Thoracic aorta (tissue), 2 donors: ENCODE data around the gene ADAT2. TPM values are rescaled to one million over a fixed set of nuclear protein-coding genes. Genes with fewer than 3 reads are reported as not detected.
"Not testable (repeated sequence)": the region's sequence is repeated elsewhere in the genome, so short reads cannot be mapped to it uniquely, and the experiment has no call there.

Source experiments
- ATAC-seq: fragments of 150-250 bp; one replicate; pipeline ENCODE4 v1.8.0; 2017; ENCODE audit warnings: low read depth; ENCODE audit not compliant: insufficient number of reproducible peaks, low FRiP score
- DNase-seq: peaks from one replicate; pipeline ENCODE4 v3.0.0-alpha.2; 2020; ENCODE audit warnings: low spot score
- H3K27ac ChIP-seq, 2 donors: fragments of 200-600 bp; sonication (generic); 1 replicate in 1 of 2; 2 replicates in 1 of 2; pipeline ENCODE4 v1.5.1; 2016; ENCODE audit warnings: mild to moderate bottlenecking in 2 of 2, moderate library complexity in 2 of 2
- H3K27me3 ChIP-seq: fragments of 200-600 bp; sonication (generic); replicated peaks from 2 replicates; pipeline ENCODE4 v1.6.0; 2016; ENCODE audit warnings: mild to moderate bottlenecking; ENCODE audit not compliant: insufficient read depth
- H3K36me3 ChIP-seq: fragments of 200-600 bp; sonication (generic); one replicate; pipeline ENCODE4 v1.5.1; 2016
- H3K4me1 ChIP-seq, 2 donors: fragments of 200-600 bp; sonication (generic); 1 replicate in 1 of 2; 2 replicates in 1 of 2; pipeline versions ENCODE4 v1.5.1 to v1.6.0; 2016; ENCODE audit warnings: low read depth in 2 of 2, mild to moderate bottlenecking in 1 of 2; ENCODE audit not compliant: control insufficient read depth in 1 of 2
- H3K4me3 ChIP-seq: fragments of 200-600 bp; sonication (generic); 2 replicates; pipeline ENCODE4 v1.5.1; 2016; ENCODE audit warnings: mild to moderate bottlenecking
- H3K9me3 ChIP-seq: fragments of 200-600 bp; sonication (generic); 2 replicates; pipeline ENCODE4 v1.5.1; 2016
- total RNA-seq, 2 donors: library from RNA; depleted of rRNA; stranded (reverse); fragments of >200 nt; gene quantifications; one replicate each; pipeline versions ENCODE4 v1.1.0 to v1.2.3, GENCODE V29; 2016
- TF ChIP-seq, protein P1 (sequence below): fragments of 200-600 bp; sonication (generic); IDR thresholded peaks from one replicate; pipeline ENCODE4 v1.5.1; 2019; ENCODE audit warnings: antibody characterized with exemption

Gene ADAT2
- total RNA-seq, 2 donors from 2014 or later: 11.2 to 12.3 TPM

DNA sequence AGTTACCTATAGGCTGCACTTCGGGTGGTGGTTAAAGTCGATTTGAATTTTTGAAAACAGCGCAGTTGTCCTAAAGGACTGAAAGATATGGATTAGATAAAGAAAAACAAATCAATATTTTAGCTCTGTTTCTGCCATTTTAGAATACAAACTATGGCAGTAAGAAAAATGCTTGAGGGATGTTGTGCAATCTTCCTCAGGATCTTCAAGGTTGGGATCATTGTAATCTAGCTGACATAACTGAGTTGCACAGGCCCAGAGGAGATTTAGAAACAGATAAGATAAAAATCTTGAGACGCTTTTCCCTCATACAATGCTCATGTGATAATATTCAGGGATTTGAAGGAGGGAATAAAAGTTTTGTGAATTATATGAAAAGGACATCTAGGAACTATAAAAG is 1.0 kb upstream of the ADAT2 start:
- Histone ChIP-seq H3K27ac (peak overlapping the region; percentile 53 to 78), H3K4me1 (peaks cover 21 to 27% of the 10 kb centered on the region in 2 donors), H3K36me3 (no peaks in the 10 kb centered on the region), H3K9me3 (no peaks in the 10 kb centered on the region), H3K27me3 (no peaks in the 10 kb centered on the region), H3K4me3 (peak overlapping the region; percentile 99)
- TF ChIP-seq, protein P1, sequence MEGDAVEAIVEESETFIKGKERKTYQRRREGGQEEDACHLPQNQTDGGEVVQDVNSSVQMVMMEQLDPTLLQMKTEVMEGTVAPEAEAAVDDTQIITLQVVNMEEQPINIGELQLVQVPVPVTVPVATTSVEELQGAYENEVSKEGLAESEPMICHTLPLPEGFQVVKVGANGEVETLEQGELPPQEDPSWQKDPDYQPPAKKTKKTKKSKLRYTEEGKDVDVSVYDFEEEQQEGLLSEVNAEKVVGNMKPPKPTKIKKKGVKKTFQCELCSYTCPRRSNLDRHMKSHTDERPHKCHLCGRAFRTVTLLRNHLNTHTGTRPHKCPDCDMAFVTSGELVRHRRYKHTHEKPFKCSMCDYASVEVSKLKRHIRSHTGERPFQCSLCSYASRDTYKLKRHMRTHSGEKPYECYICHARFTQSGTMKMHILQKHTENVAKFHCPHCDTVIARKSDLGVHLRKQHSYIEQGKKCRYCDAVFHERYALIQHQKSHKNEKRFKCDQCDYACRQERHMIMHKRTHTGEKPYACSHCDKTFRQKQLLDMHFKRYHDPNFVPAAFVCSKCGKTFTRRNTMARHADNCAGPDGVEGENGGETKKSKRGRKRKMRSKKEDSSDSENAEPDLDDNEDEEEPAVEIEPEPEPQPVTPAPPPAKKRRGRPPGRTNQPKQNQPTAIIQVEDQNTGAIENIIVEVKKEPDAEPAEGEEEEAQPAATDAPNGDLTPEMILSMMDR: no peak
- DNase-seq (no peak), ATAC-seq (no peak)

DNA sequence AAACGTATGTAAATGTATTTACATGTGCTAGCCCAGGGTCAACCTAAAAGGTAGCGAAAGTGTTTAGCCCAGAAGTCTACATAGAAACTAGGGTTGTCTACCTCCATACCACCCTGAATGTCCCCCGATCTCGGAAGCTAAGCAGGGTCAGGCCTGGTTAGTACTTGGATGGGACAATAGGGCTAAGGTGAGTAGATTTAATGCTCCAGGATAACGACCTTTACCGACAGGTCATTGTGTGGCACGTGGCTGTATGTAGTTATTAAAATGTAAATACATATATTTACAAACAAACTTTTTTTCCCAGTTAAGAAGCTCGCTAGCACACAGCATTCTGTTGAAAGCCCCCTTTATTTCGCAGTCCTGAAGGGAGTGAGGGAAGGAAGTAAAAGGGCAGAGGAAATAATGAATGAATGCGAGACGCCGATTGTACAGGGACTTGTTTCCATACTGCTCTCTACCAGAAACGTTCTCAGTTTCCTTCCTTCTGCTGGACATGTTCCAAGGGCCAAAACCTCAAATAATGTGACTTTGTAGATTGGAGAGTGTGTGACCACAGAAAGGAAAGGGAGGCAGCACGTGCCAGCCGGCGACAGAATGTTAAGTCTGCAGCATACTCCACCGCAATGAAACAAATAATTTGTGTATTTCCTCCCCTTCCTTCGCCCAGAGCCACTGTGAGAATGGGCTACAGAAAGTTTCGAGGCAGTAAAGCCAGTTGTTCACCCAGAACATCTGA is 612 bp downstream of the ADAT2 start:
- peak overlapping the region; percentile 99 for H3K4me3 ChIP-seq
- peak overlapping the region; percentile 53 to 78 for H3K27ac ChIP-seq
- ATAC-seq (peak; percentile 9), DNase-seq (no peak)
- TF ChIP-seq, protein P1: no peak
- no peaks in the 10 kb centered on the region for H3K9me3 ChIP-seq
- no peaks in the 10 kb centered on the region for H3K27me3 ChIP-seq
- H3K36me3 ChIP-seq: no peaks in the 10 kb centered on the region
- H3K4me1 ChIP-seq: peaks cover 21 to 27% of the 10 kb centered on the region in 2 donors

DNA sequence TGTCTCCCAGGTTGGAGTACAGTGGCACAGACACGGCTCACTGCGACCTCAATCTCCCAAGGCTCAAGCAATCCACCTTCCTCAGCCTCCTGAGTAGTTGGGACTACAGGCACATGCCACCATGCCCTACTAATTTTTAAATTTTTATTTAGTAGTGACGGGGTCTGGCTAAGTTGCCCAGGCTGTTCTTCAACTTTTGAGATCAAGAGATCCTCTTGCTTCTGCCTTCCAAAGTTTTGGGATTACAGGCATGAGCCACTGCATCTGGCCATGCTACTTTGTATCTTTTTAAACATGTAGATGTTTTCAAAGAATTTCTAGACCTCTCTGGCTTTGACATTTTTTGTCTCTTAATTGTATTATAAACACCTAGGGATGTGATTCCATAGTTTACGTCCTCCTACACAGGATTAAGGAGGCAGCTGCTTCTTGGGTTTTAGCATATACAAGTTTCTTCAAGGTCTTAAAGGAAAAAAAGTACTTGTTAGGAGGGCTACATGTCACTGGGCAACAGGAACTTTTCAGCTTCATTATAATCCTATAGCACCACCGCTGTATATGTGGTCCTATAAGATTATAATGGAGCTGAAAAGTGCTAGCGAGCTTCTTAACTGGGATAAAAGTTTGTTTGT is 1.3 kb downstream of the ADAT2 start:
- ATAC-seq: no peak
- Histone ChIP-seq H3K4me1 (peaks cover 21 to 27% of the 10 kb centered on the region in 2 donors), H3K36me3 (no peaks in the 10 kb centered on the region), H3K27ac (no peak overlapping the region), H3K9me3 (no peaks in the 10 kb centered on the region), H3K27me3 (no peaks in the 10 kb centered on the region), H3K4me3 (peak overlapping the region; percentile 99)
- TF ChIP-seq, protein P1: no peak
- DNase-seq: no peak

DNA sequence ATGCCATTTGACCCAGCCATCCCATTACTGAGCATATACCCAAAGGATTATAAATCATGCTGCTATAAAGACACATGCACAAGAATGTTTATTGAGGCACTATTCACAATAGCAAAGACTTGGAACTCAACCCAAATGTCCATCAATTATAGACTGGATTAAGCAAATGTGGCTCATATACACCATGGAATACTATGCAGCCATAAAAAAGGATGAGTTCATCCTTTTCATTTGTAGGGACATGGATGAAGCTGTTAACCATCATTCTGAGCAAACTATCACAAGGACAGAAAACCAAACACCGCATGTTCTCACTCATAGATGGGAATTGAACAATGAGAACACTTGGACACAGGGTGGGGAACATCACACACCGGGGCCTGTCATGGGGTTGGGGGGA is 2.6 kb downstream of the ADAT2 start:
- not testable (repeated sequence) for H3K9me3 ChIP-seq, DNase-seq, H3K27ac ChIP-seq, H3K36me3 ChIP-seq, H3K27me3 ChIP-seq, H3K4me3 ChIP-seq, ATAC-seq
- H3K4me1 ChIP-seq: peaks cover 21 to 27% of the 10 kb centered on the region in 2 donors

DNA sequence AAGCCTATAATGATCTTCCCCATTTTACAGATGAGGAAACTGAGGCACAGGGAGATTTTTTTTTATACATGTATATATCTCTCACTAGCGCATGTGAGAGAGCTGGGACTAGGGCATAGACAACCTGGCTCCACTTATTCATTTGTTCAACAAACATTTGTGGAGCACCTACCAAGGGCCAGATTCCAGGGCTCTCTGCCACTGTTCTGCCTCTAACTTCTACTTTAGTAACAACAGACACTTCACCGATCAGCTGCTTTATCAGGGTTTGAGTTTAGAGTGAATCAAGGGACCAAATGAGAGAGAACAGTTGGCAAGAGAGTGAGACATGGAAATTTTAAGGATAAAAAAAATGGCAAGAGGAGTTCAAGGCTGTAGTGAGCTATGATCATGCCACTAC is 7.4 kb downstream of the ADAT2 start:
- ATAC-seq (no peak), DNase-seq (no peak)
- no peaks in the 10 kb centered on the region for H3K4me1 ChIP-seq
- H3K4me3 ChIP-seq: no peak overlapping the region
- H3K27me3 ChIP-seq: no peaks in the 10 kb centered on the region
- TF ChIP-seq, protein P1: no peak
- no peaks in the 10 kb centered on the region for H3K36me3 ChIP-seq
- H3K27ac ChIP-seq: no peak overlapping the region
- H3K9me3 ChIP-seq: no peaks in the 10 kb centered on the region
